WTC11 (cell line): ENCODE data around the gene OXER1. TPM values are rescaled to one million over a fixed set of nuclear protein-coding genes. Genes with fewer than 3 reads are reported as not detected.

ENCODE experiments used
- ATAC-seq: fragments of 200-7000 bp; cut with Tn5 transposase; 2 replicates; pipeline ENCODE4 v1.10.0; 2021; ENCODE audit warnings: mild to moderate bottlenecking, moderate library complexity
- CTCF ChIA-PET: fragments of 300-600 bp; sonication (Branson Sonifier 250); formaldehyde crosslinking; loops from one replicate; lab custom pipeline; 2021; ENCODE audit warnings: antibody characterized with exemption; lab: Charles Lee
- POLR2A ChIA-PET: fragments of 350-600 bp; sonication (Branson Sonifier 250); formaldehyde crosslinking; loops from one replicate; lab custom pipeline; 2021; ENCODE audit warnings: antibody characterized with exemption; lab: Charles Lee
- DNase-seq: peaks from one replicate; pipeline ENCODE4 v3.0.0; 2021; ENCODE audit warnings: low spot score
- H3K27ac Mint-ChIP-seq: 2 replicates; pipeline ENCODE4 v1.8.0; 2021; ENCODE audit warnings: mixed read lengths
- H3K27me3 Mint-ChIP-seq: 2 replicates; pipeline ENCODE4 v1.8.0; 2021; ENCODE audit warnings: low read depth, mild to moderate bottlenecking, moderate library complexity, mixed read lengths
- H3K36me3 Mint-ChIP-seq: 2 replicates; pipeline ENCODE4 v1.8.0; 2021; ENCODE audit warnings: mixed read lengths
- H3K4me1 Mint-ChIP-seq: 2 replicates; pipeline ENCODE4 v1.8.0; 2022; ENCODE audit warnings: mixed read lengths
- H3K4me3 Mint-ChIP-seq: 2 replicates; pipeline ENCODE4 v1.8.0; 2021; ENCODE audit warnings: mild to moderate bottlenecking, moderate library complexity, mixed read lengths
- H3K9me3 Mint-ChIP-seq: 2 replicates; pipeline ENCODE4 v1.8.0; 2021; ENCODE audit warnings: mixed read lengths
- ARID4B ChIP-seq: sonication (generic); formaldehyde crosslinking; IDR thresholded peaks from 2 replicates; pipeline ENCODE4 v1.8.0; 2023; ENCODE audit warnings: missing genetic modification reagents, mild to moderate bottlenecking, borderline replicate concordance
- ATF3 ChIP-seq: sonication (generic); formaldehyde crosslinking; conservative IDR thresholded peaks from 2 replicates; pipeline ENCODE4 v1.8.1; 2022; ENCODE audit warnings: mild to moderate bottlenecking, missing genetic modification reagents
- CBFB ChIP-seq: sonication (generic); formaldehyde crosslinking; IDR thresholded peaks from 2 replicates; pipeline ENCODE4 v1.8.1; 2022; ENCODE audit warnings: mild to moderate bottlenecking, low read depth, missing genetic modification reagents
- CDX4 ChIP-seq: fragments of 250-450 bp; sonication (Bioruptor Pico); IDR thresholded peaks from 2 replicates; pipeline ENCODE4 v1.9.0; 2021; ENCODE audit warnings: moderate library complexity, mild to moderate bottlenecking, inconsistent platforms, borderline replicate concordance
- HMGA2 ChIP-seq: fragments of 250-450 bp; sonication (Bioruptor Pico); IDR thresholded peaks from 2 replicates; pipeline ENCODE4 v1.4.0; 2021; ENCODE audit warnings: mild to moderate bottlenecking, moderate library complexity
- KAT7 ChIP-seq: sonication (generic); formaldehyde crosslinking; IDR thresholded peaks from 2 replicates; pipeline ENCODE4 v1.8.1; 2023; ENCODE audit warnings: missing genetic modification reagents, mild to moderate bottlenecking, borderline replicate concordance
- MAX ChIP-seq: sonication (generic); formaldehyde crosslinking; IDR thresholded peaks from 2 replicates; pipeline ENCODE4 v1.8.0; 2022; ENCODE audit warnings: mild to moderate bottlenecking, missing genetic modification reagents
- PRDM15 ChIP-seq: sonication (generic); formaldehyde crosslinking; IDR thresholded peaks from 2 replicates; pipeline ENCODE4 v1.8.0; 2022; ENCODE audit warnings: missing genetic modification reagents
- PREB ChIP-seq: sonication (generic); formaldehyde crosslinking; IDR thresholded peaks from 2 replicates; pipeline ENCODE4 v1.8.1; 2022; ENCODE audit warnings: mild to moderate bottlenecking, missing genetic modification reagents, moderate library complexity, borderline replicate concordance
- RELA ChIP-seq: sonication (generic); formaldehyde crosslinking; IDR thresholded peaks from 2 replicates; pipeline ENCODE4 v1.8.1; 2022; ENCODE audit warnings: missing genetic modification reagents, mild to moderate bottlenecking, borderline replicate concordance
- SP1 ChIP-seq: sonication (generic); formaldehyde crosslinking; conservative IDR thresholded peaks from 2 replicates; pipeline ENCODE4 v1.8.1; 2022; ENCODE audit warnings: missing genetic modification reagents
- TEAD4 ChIP-seq: sonication (generic); formaldehyde crosslinking; IDR thresholded peaks from 2 replicates; pipeline ENCODE4 v1.8.0; 2022; ENCODE audit warnings: mild to moderate bottlenecking, missing genetic modification reagents
- USF1 ChIP-seq: sonication (generic); formaldehyde crosslinking; IDR thresholded peaks from 2 replicates; pipeline ENCODE4 v1.8.0; 2022; ENCODE audit warnings: mild to moderate bottlenecking, missing genetic modification reagents
- USF2 ChIP-seq: sonication (generic); formaldehyde crosslinking; IDR thresholded peaks from 2 replicates; pipeline ENCODE4 v1.8.1; 2023; ENCODE audit warnings: mild to moderate bottlenecking, missing genetic modification reagents, moderate library complexity
- ZBTB43 ChIP-seq: sonication (generic); formaldehyde crosslinking; IDR thresholded peaks from 2 replicates; pipeline ENCODE4 v1.8.1; 2023; ENCODE audit warnings: mild to moderate bottlenecking, missing genetic modification reagents
- total RNA-seq: library from RNA; stranded (reverse); gene quantifications from 3 replicates; pipeline ENCODE4 v1.2.3, GENCODE V29; 2021

Gene OXER1
- total RNA-seq, 1 experiment from 2014 or later, result 2.6 TPM

GRCh38 chr2:42810971-42811811 lies 47.3 kb upstream of the OXER1 start:
- peaks cover 8% of the 10 kb centered on the region for H3K27me3 Mint-ChIP-seq
- ChIA-PET POLR2A (interaction anchor here (0.6 to 2.5 kb wide), 2 partner anchors 17 to 315 kb away, joined by 6 to 15 read pairs; no protein-coding TSS in a partner anchor), CTCF (interaction anchor here (0.8 to 5.4 kb wide), 5 partner anchors 10 to 118 kb away, joined by 3 to 70 read pairs (median 6); partner anchors contain the start of gene HAAO)
- H3K36me3 Mint-ChIP-seq, result peaks cover 13% of the 10 kb centered on the region
- peak; percentile 71 for DNase-seq
- TF ChIP-seq CDX4 (CRISPR knock-in tag) (no peak), MAX (CRISPR knock-in tag) (peak; percentile 40; the same call in 1 of the 2 replicates), PREB (no peak; the same call in 1 of the 2 replicates), SP1 (CRISPR knock-in tag) (0 out of 2 replicates have a peak, but pooled peaks have one; percentile 42), USF1 (CRISPR knock-in tag) (peak; percentile 71; the same call in 1 of the 2 replicates), ZBTB43 (CRISPR knock-in tag) (no peak), ARID4B (CRISPR knock-in tag) (0 out of 2 replicates have a peak, but pooled peaks have one; percentile 0), RELA (CRISPR knock-in tag) (no peak), ATF3 (CRISPR knock-in tag) (no peak), CBFB (no peak), USF2 (CRISPR knock-in tag) (peak; percentile 58; the same call in 1 of the 2 replicates), HMGA2 (CRISPR knock-in tag) (no peak), PRDM15 (CRISPR knock-in tag) (peak; percentile 92), KAT7 (CRISPR knock-in tag) (0 out of 2 replicates have a peak, but pooled peaks have one; percentile 1), TEAD4 (CRISPR knock-in tag) (peak; percentile 17; the same call in 1 of the 2 replicates)
- H3K27ac Mint-ChIP-seq, result peak overlapping the region; percentile 97
- H3K4me1 Mint-ChIP-seq, result peaks cover 18% of the 10 kb centered on the region
- H3K9me3 Mint-ChIP-seq, result peaks cover 16% of the 10 kb centered on the region
- H3K4me3 Mint-ChIP-seq, result peak overlapping the region; percentile 96
- peak; percentile 21 for ATAC-seq
